CD4-positive, alpha-beta T cell treated with Interleukin-17A for 1 hour (primary cell): ENCODE results near the gene ANKS1A.
"Not testable (repeated sequence)": the region's sequence is repeated elsewhere in the genome, so short reads cannot be mapped to it uniquely, and the experiment has no call there.

Experiments
- DNase-seq: peaks from one replicate; pipeline ENCODE4 v3.0.0-alpha.2; 2020

The ANKS1A gene

DNA sequence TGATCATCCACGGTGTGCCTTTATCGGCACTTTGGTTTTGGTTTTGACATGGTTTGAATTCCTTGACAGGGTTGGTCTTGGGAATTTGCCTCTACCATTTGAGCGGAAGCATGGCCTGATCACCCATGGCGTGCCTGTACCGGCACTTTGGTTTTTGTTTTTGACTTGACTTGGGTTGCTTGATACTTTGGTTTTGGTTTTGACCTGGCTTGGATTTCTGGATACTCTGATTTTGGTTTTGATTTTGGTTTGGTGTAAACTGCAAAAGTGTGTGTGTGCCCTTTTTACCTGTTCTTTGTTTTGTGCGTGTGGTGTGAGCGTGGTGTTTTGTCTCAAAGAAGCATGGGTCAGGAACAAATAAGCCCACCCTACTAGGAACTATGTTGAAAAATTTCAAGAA, 110.1 kb downstream of the ANKS1A start:
- not testable (repeated sequence) for DNase-seq

DNA sequence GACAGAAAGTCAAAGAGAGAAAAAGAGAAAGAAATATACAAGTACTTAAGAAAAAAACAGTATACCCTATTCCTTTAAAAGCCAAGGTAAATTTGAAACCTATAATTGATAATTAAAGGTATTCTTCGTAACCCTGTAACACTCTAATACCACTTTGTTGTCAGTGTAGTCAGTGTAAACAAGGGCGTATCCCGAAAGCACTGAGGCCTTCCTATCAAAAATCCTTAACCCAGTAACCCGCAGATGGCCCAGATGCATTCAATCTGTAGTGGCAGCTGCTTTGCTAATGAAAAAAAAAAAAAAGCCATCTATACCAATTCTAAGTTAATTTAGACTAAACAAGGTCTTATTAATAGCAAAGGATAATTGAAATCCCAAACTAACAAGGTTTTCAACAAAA, 110.9 kb downstream of the ANKS1A start:
- DNase-seq: not testable (repeated sequence)

DNA sequence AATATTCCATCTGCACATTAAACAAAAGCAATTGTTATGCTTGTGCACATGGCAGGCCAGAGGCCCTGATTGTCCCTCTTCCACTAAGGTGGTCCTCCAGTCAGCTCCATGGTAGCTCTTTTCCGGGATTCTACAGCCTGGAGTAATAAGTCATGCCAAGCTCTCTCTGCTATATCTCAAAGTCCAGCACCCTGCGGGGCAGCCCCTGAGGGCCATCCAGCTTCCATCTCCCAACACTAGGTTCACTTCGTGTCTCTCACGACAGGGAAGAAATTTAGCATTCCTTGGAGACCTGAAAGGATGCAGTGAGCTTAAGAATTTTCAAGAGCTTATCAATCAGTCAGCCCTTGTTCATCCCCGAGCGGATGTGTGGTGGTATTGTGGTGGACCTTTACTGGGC, 112.3 kb downstream of the ANKS1A start:
- not testable (repeated sequence) for DNase-seq

DNA sequence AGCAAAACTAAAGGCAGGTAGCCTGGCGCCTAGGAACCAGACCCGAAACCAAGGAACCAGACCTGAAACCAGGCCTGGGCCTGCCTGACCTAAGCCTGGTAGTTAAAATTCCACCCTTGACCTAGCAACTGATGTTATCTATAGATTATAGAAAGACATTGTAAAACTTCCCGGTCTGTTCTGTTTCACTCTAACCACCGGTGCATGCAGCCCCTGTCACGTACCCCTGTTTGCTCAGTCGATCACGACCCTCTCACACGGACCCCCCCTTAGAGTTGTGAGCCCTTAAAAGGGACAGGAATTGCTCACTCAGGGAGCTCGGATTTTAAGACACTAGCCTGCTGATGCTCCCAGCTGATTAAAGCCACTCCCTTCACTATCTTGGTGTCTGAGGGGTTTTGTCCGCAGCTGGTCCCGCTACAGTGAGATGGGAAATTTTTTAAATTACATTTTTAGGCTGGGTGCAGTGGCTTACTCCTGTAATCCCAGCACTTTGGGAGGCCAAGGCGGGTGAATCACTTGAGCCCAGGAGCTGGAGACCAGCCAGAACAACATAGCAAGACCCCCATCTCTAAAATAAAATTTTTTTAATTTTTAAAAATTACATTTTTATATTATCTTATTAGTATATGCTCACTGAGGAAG, 115.0 kb downstream of the ANKS1A start:
- DNase-seq: not testable (repeated sequence)

DNA sequence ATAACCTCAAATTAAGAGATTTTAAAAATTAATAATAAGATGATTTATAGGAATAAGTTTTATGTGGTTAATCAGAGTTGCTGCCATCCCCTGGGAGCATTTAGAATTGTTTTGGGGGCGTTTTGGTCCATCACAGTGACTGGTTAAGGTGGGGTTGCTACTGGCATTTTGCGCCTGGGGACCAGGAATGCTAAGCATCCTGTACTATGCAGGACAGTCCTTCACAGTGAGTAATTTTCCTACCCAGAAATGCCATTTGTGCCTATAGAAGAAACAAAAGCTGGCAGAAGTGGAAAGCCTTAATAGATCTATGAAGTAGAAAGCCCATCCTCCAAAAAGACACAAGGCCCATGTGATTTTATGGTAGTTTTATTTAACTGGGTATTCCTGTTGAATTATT, 118.0 kb downstream of the ANKS1A start:
- no peak for DNase-seq

DNA sequence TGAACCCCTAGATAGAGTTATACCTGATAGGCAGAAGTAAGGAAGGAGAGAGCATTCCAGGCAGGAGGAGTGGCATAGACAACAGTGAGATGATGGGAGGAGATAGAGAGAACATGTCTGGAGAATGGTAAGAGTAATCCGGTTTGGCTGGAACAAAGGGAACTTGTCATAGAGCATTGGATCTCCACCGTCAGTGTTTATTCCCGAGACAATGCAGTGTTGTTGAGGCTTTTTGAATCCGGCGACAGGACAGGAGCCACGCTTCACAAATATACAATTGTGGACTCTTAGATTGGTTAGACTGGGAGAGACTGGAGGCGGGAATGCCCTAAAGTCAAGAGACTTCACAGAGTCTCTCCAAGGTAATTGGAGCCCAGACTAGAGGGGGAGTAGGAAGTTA, 119.8 kb downstream of the ANKS1A start:
- no peak for DNase-seq

DNA sequence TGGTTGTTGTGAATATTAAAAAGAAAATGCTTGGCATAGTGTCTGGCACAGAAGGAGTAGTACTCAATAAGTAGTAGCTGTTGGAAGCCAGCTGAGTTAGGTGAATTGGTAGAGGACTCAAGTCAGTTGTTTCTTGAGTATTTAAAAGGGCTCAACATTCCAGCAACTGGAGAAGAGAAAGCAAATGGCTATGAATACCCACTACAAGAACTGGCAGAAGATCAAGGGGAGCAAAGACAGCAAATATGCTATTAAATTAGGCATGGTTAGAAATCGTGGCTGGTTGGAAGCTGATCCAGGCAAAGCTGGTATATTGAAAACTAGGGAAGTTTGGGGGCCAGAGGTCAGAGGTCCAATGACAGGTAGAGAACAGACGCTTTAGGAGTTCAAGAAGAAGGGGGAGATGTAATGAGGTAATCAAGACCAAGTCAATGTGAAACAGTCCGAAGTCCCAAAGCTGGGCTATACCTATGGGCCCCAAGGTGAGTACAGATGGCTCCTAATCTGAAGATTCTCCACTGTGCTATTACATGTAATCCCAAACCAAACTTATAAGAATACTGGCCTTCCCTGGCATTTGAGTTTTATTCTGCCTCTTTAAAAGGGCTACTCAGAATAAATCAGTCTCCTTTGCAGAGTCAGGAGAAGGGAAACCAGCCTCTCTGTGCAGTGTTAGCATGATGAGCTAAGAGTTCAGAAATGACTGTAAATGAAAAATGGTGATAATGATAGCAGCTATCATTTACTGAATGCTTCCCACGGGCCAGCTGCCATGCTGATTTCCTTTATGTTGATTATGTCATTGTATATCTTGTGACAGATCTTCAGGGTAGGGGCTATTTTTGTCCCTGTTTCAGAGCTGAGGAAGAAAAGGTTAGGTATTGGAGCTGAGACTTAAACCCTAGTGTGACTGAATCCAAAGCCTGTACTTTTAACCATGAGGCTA, 122.3 kb downstream of the ANKS1A start:
- no peak for DNase-seq

DNA sequence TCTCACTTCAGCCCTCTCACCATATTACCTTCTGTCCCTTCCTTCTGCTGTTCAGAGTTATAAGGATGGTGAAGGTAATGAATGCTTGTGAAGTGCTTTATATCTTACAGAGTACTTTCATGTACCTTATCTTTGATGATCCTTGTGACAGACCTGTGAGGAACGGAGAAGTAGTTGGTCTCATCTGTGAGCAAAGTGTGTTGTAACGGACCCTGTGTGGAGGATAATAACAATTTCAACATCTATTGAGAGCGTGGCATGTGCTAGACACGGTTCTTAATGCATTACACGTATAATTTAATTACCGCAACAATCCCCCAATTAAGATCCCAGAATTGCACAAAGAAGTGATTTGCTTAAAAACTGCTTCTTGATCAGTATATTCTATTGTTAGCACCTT, 124.6 kb downstream of the ANKS1A start:
- no peak for DNase-seq

DNA sequence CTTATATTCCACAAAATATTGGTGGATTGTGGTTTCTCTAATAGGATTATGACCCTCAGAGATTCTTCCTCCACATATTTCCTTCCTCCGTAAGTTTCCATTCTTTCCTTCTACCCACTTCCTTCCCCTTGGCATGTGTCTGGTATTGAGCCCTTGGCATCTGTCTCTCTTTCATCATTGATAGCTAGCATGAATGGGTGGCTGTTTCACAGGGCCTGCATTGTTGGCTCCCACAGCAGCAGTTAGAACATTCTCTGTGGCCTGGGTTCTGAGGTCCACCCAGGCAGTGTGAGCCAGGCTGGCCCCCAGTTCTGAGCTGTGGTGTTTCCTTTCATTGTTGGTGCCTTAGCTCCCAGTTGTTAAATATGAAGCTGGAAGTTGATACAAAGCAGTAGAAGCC, 125.3 kb downstream of the ANKS1A start:
- no peak for DNase-seq

DNA sequence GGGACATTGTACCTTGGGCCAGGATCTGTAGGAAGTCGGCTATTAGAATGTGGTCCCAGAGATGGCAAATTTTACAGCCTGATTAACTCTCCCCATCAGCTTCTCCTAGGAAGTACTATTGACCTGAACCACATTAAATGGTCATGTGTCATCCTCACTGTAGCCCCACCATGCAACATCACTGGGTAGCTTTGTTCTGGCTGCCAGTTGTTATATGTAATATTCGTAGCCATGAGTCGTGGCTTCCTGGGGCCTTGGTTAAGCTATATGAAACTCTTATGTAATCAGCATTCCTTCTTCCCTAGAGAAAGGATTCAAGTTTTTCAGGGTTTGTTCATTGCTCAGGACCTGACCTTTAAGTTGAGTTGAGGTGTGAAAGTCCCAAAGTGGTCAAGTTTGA, 125.7 kb downstream of the ANKS1A start:
- DNase-seq: no peak

DNA sequence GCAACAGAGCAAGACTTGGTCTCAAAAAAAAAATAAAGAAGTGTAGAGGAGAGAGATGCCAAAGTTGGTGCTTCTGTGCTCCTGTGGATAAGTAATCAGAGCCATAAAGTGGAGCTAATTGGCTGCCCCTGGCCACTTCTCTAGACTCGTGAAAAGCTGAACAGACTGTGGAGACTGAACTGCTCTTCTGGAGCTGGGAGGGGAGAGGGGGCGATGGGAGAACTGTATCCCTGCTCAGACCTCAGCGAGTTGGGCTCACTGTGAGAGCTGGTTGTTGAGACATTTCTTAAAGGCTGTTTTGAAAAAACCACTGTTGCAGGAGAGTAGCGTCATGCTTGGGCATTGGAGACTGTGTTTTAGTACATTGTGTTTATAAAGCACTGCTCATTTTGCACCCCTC, 126.4 kb downstream of the ANKS1A start:
- DNase-seq: no peak

DNA sequence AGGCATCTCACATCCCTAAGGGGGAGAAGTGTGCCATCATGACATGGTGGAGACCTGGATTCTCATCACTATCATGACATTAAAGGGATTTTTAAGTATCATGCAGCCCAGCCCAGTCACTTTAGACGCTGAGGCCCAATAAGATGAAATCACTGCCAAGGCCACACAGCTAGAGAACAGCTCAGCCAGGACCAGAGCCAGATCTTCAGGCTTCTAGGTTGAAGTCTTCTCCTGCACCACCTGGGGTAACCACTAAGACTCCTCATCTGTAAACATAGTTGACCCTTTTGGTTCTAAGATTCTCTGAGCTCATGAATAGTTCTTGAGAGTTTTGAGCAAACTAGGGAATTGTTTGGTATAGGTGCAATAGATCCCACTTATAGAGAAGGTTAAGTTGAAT, 126.9 kb downstream of the ANKS1A start:
- DNase-seq: no peak

DNA sequence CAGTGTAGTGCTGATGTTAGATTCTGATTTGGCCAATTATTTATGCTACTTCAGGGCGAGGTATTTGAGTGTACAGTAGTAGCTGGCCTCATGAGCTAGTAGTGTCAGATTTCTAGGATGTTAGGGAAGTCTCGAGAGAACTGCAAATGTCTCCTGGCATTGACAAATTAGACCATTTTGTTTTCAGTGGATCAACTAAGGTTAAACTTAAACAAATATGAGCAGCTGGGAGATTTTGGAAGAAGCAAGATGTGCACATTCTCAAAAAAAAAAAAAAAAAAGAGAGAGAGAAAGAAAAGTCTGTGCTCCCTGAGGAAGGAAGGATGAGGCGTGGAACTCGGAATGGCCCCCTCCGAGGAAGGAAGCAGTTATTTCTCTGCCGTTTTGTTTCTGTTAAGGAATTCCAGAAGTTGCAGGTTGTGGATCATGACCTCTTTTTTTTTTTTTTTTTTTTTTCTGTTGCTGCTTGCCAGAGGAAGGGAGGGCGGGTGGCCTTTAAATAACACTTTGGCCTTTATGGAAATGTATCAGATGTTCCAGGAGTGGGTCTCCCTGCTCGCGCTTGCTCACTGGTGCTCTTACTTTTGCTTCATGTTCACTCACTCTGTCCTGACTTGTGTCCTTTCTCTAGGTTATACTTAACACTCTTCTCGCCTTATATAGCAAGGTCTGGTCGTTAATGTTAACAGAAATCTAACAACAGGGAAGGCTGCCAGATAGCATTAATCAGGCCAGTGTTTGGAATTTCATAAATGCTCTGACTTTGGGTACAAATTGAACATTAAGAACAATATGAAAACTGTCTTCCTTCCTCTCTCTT, 127.7 kb downstream of the ANKS1A start:
- no peak for DNase-seq

DNA sequence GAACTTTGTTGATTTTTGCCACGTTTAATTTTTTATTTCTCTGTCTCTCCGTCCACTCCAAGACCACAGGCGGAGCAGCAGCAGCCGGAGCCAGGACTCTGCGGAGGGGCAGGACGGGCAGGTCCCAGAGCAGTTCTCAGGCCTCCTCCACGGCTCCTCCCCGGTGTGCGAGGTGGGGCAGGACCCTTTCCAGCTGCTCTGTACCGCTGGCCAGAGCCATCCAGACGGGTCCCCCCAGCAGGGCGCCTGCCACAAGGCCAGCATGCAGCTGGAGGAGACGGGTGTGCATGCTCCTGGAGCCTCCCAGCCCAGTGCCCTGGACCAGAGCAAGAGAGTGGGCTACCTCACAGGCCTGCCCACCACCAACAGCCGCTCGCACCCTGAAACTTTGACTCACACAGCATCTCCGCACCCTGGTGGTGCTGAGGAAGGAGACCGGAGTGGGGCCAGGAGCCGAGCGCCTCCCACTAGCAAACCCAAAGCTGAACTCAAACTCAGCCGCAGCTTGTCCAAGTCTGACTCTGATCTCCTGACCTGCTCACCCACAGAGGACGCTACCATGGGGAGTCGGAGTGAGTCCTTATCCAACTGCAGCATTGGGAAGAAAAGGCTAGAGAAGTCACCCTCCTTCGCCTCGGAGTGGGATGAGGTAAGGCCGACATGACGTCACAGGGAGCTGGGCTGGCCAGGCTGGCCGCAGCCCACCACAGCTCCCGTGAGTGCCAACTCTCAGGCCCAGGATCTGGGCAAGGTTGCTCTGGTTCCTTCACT, 128.5 kb downstream of the ANKS1A start:
- no peak for DNase-seq

DNA sequence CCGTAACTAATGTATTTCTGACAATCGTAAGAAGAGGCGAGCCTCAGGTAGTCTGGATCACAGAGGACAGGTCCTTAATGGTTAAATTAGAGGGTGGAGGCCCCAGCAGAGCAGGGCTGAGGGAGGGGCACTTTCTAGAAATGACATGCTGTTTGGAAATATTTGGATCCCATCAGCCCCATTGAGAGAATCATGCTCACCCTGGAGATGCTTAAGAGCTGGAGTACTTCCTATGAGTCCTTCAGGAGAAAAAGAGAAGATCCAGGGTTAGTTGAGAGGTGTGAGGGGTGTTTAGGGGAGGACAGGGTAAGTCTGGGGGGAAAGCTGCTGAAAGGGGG, 129.1 kb downstream of the ANKS1A start:
- no peak for DNase-seq

DNA sequence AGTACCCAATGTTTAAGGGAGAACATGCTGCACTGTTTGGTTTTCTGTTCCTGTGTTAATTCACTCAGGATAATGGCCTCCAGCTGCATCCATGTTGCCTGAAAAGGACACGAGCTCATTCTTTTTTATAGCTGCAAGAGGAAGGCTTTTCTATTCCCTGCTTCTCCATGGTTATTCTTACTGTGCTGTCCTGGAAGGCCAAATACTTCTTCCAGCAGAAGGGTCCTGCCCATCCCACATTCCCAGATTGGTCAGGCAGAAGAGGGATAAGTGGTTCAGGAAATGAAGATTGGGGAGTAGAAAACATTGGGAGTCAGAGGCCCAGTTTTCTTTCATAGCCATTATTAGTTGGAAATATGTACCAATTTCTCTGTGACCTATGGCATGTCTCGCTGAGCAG, 129.7 kb downstream of the ANKS1A start:
- no peak for DNase-seq

DNA sequence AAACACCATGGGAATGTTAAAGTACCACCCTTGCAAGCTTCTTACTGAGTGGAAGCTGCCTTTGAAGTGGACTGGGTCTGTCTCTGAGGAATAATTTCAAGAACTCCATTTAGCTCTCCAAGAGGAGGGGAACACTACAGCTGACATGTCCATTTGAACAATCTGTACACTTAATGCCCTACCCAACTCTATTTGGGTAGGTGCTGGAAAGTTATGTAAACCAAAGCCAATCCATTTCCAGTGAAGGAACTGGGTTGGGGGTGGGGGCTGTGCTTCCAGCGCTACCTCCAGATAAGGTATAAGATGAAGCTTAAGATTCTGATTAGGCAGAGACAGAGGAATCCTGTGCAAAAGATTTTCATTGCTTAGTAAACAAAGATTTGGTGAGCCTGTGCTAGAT, 130.1 kb downstream of the ANKS1A start:
- no peak for DNase-seq

DNA sequence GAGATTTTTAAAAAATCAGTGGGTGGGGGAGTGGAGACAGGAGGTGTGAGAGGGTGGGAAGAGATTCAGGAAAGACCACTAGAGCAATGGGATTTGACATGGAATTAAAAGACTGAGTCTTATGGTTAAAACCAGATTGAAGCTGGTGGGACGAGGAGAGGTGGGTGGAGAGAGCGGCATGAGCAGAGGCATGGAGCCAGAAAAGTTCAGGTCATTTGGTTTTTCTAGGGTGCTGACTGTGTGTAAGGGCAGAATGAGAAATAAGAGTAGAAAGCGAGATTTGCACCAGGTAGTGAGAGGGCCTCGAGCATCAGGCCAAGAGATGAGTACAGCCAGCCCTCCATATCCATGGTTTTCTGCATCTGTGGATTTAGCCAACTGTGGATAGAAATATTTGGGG, 130.8 kb downstream of the ANKS1A start:
- no peak for DNase-seq

DNA sequence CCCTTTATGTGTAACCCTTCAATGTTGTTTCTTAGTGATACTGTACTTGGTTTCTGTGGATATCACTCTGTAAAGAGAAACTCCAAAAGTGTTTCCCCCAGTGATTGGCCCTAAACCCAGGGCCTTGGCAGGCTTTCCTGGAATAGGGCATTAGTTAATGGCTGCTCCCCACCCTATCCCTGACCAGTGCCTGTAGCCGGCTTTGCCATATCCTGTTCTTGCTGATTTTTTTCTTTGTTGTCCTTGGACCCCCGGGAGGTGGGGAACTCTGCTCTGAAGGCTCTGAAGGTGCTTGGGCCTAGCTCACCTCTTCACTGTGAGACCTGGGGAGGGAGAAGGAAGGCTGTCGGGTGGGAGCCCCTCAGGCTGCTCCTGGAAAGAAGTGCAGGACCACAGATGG, 131.9 kb downstream of the ANKS1A start:
- no peak for DNase-seq

DNA sequence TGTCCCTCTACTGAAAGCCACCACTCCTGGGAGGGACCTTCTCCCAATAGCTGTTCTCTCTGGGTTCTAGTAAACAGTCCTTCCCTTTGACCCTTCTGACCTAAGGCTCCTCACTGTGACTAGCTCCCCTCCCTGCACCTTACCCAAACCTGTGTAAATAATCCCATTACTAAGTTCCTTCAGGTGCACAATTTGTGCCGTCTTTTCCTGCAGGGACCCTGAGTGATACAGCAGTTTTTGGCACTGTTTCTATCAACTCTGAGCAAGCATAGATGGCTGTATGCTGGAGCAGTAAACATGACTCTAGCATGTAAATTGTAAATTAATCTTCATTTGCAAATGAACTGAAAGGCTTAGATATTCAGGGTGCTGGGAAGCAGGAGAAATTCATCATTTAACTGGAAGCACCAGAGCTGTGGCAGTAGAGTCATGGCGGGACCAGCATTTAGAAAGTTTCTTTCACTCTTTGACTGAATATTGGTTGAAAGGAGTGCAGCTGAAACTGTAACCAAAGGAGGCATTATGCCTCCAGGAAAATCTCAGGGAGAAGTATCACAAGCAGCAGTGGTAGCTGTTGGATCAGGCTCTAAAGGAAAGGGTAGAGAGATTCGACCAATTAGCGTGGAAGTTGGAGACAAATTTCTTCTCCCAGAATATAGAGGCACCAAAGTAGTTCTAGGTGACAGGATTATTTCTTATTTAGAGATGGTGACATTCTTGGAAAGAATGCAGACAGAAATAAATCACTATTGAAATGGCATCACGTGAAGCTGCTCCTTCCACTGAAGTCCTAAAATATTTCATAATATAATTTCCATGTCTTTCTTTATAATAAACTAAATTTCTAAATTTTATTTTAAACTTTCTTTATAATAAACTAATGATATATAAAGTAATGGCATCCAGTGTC, 134.3 kb downstream of the ANKS1A start:
- DNase-seq: no peak

DNA sequence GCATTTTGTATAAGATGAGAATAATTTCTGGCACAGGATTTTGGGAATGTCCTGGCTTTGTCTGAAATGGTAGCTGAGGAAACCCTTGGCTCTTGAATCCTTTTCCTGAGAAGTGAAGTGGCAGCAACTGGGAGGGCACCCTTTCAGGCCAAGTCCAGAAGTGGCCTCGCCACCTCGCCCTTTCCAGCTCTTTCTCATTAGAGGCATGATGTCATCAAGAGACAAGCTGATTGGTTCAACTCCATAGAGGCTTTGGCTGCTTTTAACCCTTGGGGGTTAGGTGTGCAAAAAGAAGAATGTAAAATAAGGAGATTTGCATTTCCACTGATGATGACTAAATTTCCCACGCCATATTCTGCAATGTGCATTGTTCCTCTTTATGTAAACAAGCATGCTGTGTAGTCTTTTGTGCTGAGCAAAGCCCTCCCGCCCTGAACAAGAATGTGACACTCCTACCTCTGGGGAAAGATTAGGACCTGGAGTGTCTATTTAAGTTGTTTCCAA, 135.5 kb downstream of the ANKS1A start:
- DNase-seq: no peak
